ENCODE data around the gene CBLL2.

DNA sequence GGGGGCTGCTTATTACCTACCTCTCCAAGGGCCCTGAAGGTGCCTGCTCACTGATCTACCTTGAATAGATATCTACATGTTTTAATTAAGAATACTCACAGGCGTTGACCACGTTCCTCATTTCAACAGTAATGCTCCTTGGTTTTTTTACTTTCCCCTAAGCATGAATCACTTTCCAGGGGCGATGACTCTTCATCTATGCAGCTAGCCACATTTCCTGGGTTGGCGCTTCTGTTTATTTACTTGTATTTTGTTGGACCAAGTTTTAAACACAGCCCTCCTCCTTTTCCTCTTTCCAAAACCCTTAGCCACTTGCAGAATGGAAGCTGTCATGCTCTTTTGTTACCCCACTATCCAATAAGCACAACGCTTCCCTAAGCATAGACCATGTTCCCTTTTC lies 50.8 kb downstream of the CBLL2 start:
- TF ChIP-seq POLR2AphosphoS5 (IDR thresholded peaks at IDR 0.05; ENCODE audit: low read depth, low read length), result no peak
- TF ChIP-seq SIN3A (IDR thresholded peaks at IDR 0.05; ENCODE audit: borderline replicate concordance, insufficient read depth, low read length), result no peak
- no peak for TF ChIP-seq TAF1 (IDR thresholded peaks at IDR 0.05; ENCODE audit: borderline replicate concordance, insufficient read depth, low read length)
- TF ChIP-seq, protein P1, sequence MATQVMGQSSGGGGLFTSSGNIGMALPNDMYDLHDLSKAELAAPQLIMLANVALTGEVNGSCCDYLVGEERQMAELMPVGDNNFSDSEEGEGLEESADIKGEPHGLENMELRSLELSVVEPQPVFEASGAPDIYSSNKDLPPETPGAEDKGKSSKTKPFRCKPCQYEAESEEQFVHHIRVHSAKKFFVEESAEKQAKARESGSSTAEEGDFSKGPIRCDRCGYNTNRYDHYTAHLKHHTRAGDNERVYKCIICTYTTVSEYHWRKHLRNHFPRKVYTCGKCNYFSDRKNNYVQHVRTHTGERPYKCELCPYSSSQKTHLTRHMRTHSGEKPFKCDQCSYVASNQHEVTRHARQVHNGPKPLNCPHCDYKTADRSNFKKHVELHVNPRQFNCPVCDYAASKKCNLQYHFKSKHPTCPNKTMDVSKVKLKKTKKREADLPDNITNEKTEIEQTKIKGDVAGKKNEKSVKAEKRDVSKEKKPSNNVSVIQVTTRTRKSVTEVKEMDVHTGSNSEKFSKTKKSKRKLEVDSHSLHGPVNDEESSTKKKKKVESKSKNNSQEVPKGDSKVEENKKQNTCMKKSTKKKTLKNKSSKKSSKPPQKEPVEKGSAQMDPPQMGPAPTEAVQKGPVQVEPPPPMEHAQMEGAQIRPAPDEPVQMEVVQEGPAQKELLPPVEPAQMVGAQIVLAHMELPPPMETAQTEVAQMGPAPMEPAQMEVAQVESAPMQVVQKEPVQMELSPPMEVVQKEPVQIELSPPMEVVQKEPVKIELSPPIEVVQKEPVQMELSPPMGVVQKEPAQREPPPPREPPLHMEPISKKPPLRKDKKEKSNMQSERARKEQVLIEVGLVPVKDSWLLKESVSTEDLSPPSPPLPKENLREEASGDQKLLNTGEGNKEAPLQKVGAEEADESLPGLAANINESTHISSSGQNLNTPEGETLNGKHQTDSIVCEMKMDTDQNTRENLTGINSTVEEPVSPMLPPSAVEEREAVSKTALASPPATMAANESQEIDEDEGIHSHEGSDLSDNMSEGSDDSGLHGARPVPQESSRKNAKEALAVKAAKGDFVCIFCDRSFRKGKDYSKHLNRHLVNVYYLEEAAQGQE (IDR thresholded peaks at IDR 0.05; ENCODE audit: insufficient read depth in 1 of 2, low read depth in 2 of 2, low read length in 2 of 2), result no peak
